Activated T-helper 1 cell treated with anti-CD3 and anti-CD28 coated beads, Interleukin-12 subunit alpha, Interleukin-12 subunit beta, Interleukin-2, Interleukin-4 antibody, amounts not matched to agents 30 ng/mL and 10 ng/mL and 1 ng/mL, durations not matched to agents 14 hours and 24 hours and 36 hours (primary cell): Measurements from ENCODE around the gene IBA57. TPM values are rescaled to one million over a fixed set of nuclear protein-coding genes. Genes with fewer than 3 reads are reported as not detected.
"Not testable (repeated sequence)": the region's sequence is repeated elsewhere in the genome, so short reads cannot be mapped to it uniquely, and the experiment has no call there.

Experiments
- DNase-seq: peaks from one replicate; pipeline ENCODE4 v3.0.0; 2021; ENCODE audit warnings: low spot score
- H3K27ac Mint-ChIP-seq: one replicate; pipeline ENCODE4 v1.8.0; 2021; ENCODE audit warnings: mild to moderate bottlenecking, mixed read lengths
- H3K27me3 Mint-ChIP-seq: one replicate; pipeline ENCODE4 v1.8.0; 2022; ENCODE audit warnings: mild to moderate bottlenecking, moderate library complexity, mixed read lengths; ENCODE audit not compliant: insufficient read depth
- H3K36me3 Mint-ChIP-seq: one replicate; pipeline ENCODE4 v1.8.0; 2021; ENCODE audit warnings: low read depth, mixed read lengths
- H3K4me1 Mint-ChIP-seq: one replicate; pipeline ENCODE4 v1.8.0; 2021; ENCODE audit warnings: low read depth, mixed read lengths
- H3K4me3 Mint-ChIP-seq: one replicate; pipeline ENCODE4 v1.8.0; 2021; ENCODE audit warnings: mild to moderate bottlenecking, moderate library complexity, mixed read lengths
- H3K9me3 Mint-ChIP-seq: one replicate; pipeline ENCODE4 v1.8.0; 2021; ENCODE audit warnings: mixed read lengths
- intact Hi-C: fragments of 100-400 bp; cut with micrococcal nuclease; formaldehyde crosslinking; loops from one replicate; pipeline ENCODE4 v1.15.1; 2024
- total RNA-seq: library from RNA; stranded (reverse); gene quantifications from 2 replicates; pipeline ENCODE4 v1.2.3, GENCODE V29; 2022

IBA57 gene
- total RNA-seq, 1 donor from 2014 or later: 7.5 TPM

GRCh38 chr1:228173528-228174481 lies 8.2 kb downstream of the IBA57 start:
- H3K27ac Mint-ChIP-seq, H3K9me3 Mint-ChIP-seq, H3K4me1 Mint-ChIP-seq, H3K36me3 Mint-ChIP-seq, H3K27me3 Mint-ChIP-seq, H3K4me3 Mint-ChIP-seq, DNase-seq: not testable (repeated sequence)
- intact Hi-C loops: loop anchor here (1.0 to 2.0 kb wide), 2 partner anchors 8 to 39 kb away; no protein-coding TSS in a partner anchor

- intact Hi-C loops: loop anchor here (1.0 to 2.0 kb wide), 2 partner anchors 8 to 38 kb away; no protein-coding TSS in a partner anchor
- no peaks in the 10 kb centered on the region for H3K9me3 Mint-ChIP-seq
- H3K27me3 Mint-ChIP-seq: peaks cover 2% of the 10 kb centered on the region
- no peak overlapping the region for H3K27ac Mint-ChIP-seq
- no peaks in the 10 kb centered on the region for H3K36me3 Mint-ChIP-seq
- H3K4me1 Mint-ChIP-seq: no peaks in the 10 kb centered on the region
- no peak for DNase-seq
- H3K4me3 Mint-ChIP-seq: no peak overlapping the region
These were observed 9.1 kb downstream of the IBA57 start for GRCh38 chr1:228174482-228175315.

DNA sequence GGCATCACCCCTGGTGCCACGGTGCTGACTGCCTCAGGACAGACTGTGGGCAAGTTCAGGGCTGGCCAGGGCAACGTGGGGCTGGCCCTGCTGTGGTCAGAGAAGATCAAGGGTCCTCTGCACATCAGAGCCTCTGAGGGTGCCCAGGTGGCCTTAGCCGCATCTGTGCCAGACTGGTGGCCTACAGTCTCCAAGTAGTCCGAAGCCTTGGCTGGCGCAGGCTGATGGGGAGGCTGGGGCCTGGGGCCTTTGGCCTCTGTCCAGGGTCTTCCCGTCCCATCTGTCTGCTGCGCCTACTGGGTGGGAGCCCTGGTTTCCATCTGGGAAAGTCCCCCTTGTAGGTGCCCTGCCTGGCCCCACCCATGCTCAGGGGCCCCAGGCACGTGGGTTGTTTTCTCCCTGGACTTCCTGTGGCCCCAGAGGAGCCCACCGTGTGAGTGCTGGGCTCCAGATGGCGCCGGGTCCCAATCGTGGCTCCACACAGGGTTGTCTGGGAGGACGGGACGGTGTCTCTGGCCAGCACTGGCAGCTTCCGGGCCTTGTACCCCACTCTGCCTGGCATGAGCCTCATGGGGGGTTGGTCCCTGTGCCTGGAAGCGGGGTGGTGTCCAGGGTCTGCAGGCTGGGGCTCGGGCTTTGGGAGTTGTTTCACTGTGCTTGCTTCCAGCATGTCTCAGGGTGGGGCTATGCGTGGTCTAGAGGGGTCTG lies 9.9 kb downstream of the IBA57 start:
- Mint-ChIP-seq H3K4me1 (no peaks in the 10 kb centered on the region), H3K27me3 (peaks cover 2% of the 10 kb centered on the region), H3K36me3 (no peaks in the 10 kb centered on the region), H3K4me3 (no peak overlapping the region), H3K27ac (no peak overlapping the region), H3K9me3 (no peaks in the 10 kb centered on the region)
- intact Hi-C loops: loop anchor here (2.0 kb wide), 1 partner anchor 37 kb away; no protein-coding TSS in a partner anchor
- DNase-seq: no peak

GRCh38 chr1:228176024-228176395 lies 10.4 kb downstream of the IBA57 start:
- Mint-ChIP-seq H3K27ac (no peak overlapping the region), H3K9me3 (no peaks in the 10 kb centered on the region), H3K4me3 (no peak overlapping the region), H3K4me1 (no peaks in the 10 kb centered on the region), H3K36me3 (no peaks in the 10 kb centered on the region), H3K27me3 (peaks cover 2% of the 10 kb centered on the region)
- intact Hi-C loops: no loop called here
- DNase-seq: no peak

GRCh38 chr1:228176461-228177182 lies 11.0 kb downstream of the IBA57 start:
- H3K27me3 Mint-ChIP-seq: peaks cover 2% of the 10 kb centered on the region
- no peak overlapping the region for H3K4me3 Mint-ChIP-seq
- no peak overlapping the region for H3K27ac Mint-ChIP-seq
- intact Hi-C loops: no loop called here
- H3K9me3 Mint-ChIP-seq: no peaks in the 10 kb centered on the region
- H3K36me3 Mint-ChIP-seq: no peaks in the 10 kb centered on the region
- no peak for DNase-seq
- no peaks in the 10 kb centered on the region for H3K4me1 Mint-ChIP-seq

- Mint-ChIP-seq H3K9me3 (no peaks in the 10 kb centered on the region), H3K4me3 (no peak overlapping the region), H3K4me1 (no peaks in the 10 kb centered on the region), H3K36me3 (no peaks in the 10 kb centered on the region), H3K27ac (no peak overlapping the region), H3K27me3 (peaks cover 2% of the 10 kb centered on the region)
- intact Hi-C loops: no loop called here
- no peak for DNase-seq
These were observed 11.5 kb downstream of the IBA57 start for GRCh38 chr1:228177183-228177475.

DNA sequence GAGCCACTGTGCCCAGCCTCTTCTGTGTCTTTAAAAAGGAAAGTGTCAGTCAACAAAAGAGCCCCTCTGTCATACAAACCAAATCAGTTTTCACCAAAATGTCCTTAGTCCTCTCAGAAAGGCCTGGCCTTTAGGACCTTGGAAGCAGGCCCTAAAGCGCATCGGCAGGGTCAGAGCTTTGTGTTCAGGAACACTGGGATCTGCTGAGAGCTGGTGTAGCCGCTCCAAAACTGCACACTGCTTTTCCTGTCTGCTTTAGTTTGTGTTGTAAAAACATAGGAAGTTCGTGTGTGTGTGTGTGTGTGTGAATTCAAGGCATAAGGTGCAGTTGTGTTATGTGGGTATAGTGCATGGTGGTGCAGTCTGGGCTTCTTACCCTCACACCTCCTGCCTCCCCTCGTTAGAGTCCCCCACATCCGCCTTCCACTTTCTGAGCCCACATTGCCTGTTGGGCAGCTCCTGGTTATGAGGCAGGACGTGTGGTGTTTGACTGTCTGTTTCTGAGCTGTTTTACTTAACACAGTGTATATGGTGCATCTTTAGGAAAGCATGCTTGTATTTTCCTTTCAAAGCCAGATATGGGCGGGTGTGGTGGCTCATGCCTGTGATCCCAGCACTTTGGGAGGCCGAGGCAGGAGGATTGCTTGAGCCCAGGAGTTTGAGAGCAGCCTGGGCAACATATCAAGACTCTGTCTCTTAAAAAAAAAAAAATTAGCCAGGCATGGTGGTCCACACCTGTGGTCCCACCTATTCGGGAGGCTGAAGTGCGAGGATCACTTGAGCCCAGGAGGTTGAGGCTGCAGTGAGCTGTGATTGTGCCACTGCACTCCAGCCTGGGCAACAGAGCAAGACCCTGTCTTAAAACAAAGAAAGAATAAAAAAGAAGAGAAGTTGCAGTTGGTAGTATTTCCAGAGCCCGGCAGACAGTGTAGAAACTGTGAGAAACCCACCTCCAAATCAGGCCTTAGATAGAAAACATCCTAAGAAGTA lies 12.4 kb downstream of the IBA57 start:
- H3K36me3 Mint-ChIP-seq: no peaks in the 10 kb centered on the region
- H3K27ac Mint-ChIP-seq: peak overlapping the region; percentile 2
- DNase-seq: no peak
- peaks cover 2% of the 10 kb centered on the region for H3K27me3 Mint-ChIP-seq
- H3K4me3 Mint-ChIP-seq: no peak overlapping the region
- intact Hi-C loops: no loop called here
- no peaks in the 10 kb centered on the region for H3K4me1 Mint-ChIP-seq
- H3K9me3 Mint-ChIP-seq: no peaks in the 10 kb centered on the region

GRCh38 chr1:228178737-228179684 lies 13.4 kb downstream of the IBA57 start:
- no peak for DNase-seq
- intact Hi-C loops: no loop called here
- Mint-ChIP-seq H3K9me3 (no peaks in the 10 kb centered on the region), H3K36me3 (no peaks in the 10 kb centered on the region), H3K27me3 (peaks cover 2% of the 10 kb centered on the region), H3K4me1 (no peaks in the 10 kb centered on the region), H3K27ac (no peak overlapping the region), H3K4me3 (no peak overlapping the region)

GRCh38 chr1:228180271-228180958 lies 14.8 kb downstream of the IBA57 start:
- Mint-ChIP-seq H3K27ac (no peak overlapping the region), H3K4me1 (no peaks in the 10 kb centered on the region), H3K27me3 (peaks cover 2% of the 10 kb centered on the region), H3K4me3 (no peak overlapping the region), H3K36me3 (no peaks in the 10 kb centered on the region), H3K9me3 (no peaks in the 10 kb centered on the region)
- intact Hi-C loops: loop anchor here (2.0 kb wide), 1 partner anchor 50 kb away; no protein-coding TSS in a partner anchor
- DNase-seq: no peak

- Mint-ChIP-seq H3K36me3 (no peaks in the 10 kb centered on the region), H3K4me1 (no peaks in the 10 kb centered on the region), H3K9me3 (no peaks in the 10 kb centered on the region), H3K4me3 (no peak overlapping the region), H3K27ac (no peak overlapping the region), H3K27me3 (peaks cover 2% of the 10 kb centered on the region)
- intact Hi-C loops: loop anchor here (2.0 kb wide), 1 partner anchor 50 kb away; no protein-coding TSS in a partner anchor
- no peak for DNase-seq
These were observed 15.5 kb downstream of the IBA57 start for GRCh38 chr1:228180959-228181644.
